ENCODE measurements around the gene SPRTN.

The SPRTN gene

GRCh38 chr1:231338270-231339128 lies at the start of gene SPRTN:
TSS of gene SPRTN (plus strand) at chr1:231338293. CDS start at chr1:231338384, 91 bp downstream.
- DNase-seq = no peak

DNA sequence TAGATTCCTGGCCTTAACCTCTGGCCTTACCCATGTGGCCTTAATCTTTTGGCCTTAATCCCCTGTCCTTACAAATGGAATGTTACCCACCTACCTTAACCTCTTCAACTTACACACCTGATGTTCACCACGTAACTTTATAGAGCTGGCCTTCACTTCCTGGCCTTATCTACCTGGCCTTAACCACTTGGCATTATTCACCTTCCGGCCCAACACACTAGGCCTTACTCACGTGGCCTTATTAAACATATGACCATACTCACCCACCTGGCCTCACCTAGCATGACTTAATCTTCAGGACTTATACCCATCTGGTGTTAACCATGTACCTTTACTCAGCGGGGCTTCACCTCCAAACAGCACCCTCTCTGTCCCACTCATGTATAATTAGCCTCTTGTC lies 42.2 kb upstream of the SPRTN start:
- no peak for DNase-seq

DNA sequence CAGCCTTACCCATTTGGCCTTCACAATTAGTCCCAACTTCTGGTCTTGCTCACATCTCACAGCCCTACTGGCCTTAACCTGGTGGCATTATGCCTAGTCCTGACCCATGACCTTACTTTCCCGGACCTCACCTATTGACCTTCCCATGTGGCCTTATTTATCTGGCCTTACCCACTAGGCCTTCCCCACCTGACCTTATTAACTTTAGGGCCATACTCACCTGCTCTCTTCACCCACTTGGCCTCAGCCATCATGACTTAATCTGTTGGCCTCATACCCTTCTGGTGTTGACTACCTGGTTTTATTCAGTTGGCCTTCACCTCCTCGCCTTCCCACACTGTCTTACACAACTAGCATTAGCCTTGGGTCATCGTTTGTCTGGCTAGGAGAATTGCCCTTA lies 36.1 kb upstream of the SPRTN start:
- DNase-seq = no peak

GRCh38 chr1:231310391-231310934 lies 27.6 kb upstream of the SPRTN start:
- no peak for DNase-seq

- DNase-seq = no peak
These were observed 26.2 kb upstream of the SPRTN start for GRCh38 chr1:231311720-231312431.

DNA sequence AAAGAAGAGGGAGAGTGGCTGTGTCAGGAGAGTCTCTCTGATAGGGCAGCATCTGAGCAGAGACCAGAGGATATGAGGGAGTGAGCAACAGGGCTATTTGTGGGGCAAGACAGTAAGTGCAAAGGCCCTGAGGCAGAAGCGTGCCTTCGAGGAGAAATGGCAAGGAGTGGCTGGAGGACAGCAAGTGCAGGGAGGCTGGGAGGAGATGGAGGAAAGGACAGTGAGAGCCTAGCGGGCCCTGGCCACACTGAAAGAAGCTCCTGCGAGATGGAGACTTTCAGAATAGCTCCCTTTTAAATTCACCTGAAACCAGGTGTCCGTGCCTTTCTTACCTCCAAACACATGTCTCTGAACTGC lies 25.7 kb upstream of the SPRTN start:
- no peak for DNase-seq

- no peak for DNase-seq
These were observed 24.4 kb upstream of the SPRTN start for GRCh38 chr1:231313661-231314060.

DNA sequence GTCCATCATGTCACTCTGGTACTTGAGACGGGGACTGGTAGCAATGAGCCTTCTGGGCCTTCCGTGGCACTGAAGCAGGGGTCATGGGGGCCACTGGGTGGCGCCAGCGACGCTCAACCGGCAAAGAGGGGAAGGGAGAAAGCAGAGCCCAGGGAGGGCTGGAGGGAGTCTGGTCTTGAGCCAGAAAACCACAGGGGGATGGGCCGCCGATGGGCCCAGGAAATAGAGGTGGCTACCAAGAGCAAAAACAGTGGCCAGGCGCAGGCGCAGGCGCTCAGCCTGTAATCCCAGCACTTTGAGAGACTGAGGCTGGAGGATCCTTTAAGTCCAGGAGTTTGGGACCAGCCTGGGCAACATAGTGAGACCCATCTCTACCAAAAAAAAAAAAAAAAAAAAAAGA lies 22.2 kb upstream of the SPRTN start:
- DNase-seq = peak; percentile 1

DNA sequence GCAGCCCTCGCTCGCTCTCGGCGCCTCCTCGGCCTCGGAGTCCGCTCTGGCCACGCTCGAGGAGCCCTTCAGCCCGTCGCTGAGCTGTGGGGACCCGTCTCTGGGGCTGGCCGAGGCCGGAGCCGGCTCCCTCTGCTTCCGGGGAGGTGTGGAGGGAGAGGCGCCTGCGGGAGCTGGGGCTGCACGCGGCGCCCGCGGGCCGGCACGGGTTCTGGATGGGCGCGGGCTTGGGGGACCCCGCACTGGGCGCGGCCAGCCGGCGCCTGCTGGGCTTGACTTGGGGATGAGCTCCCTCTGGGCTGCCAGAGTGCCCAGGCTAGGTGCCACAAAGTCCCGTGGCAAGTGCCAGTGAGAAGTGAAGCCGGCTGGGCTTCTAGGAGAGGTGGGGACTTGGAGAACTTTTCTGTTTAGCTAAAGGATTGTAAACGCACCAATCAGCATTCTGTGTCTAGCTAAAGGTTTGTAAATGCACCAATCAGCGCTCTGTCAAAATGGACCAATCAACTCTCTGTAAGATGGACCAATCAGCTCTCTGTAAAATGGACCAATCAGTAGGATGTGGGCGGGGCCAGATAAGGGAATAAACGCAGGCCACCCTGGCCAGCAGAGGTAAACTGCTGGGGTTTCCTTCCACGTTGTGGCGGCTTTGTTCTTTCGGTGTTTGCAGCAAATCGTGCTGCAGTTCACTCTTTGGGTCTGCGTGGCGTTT lies 20.6 kb upstream of the SPRTN start:
- DNase-seq = no peak

GRCh38 chr1:231318015-231318355 lies 20.1 kb upstream of the SPRTN start:
- DNase-seq = no peak

DNA sequence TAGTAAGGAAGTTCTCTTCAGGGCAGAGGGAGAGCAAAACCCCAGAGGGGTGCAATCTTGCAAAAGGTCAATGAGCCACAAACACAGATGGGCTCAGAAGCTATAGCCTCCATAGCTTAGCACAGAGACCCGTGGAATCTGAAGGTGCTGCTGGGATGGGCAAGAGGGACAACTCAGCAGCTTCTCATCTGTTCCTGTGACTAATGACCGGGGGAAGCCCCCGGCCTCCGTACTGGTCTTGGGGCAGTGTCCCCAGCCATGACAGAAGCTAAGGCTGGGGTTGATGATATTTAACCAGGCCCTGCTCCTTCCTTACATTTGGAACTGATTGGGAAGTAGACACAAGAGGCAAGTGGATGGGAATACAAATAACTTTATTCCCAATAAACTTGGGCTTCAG lies 19.5 kb upstream of the SPRTN start:
- DNase-seq = no peak

DNA sequence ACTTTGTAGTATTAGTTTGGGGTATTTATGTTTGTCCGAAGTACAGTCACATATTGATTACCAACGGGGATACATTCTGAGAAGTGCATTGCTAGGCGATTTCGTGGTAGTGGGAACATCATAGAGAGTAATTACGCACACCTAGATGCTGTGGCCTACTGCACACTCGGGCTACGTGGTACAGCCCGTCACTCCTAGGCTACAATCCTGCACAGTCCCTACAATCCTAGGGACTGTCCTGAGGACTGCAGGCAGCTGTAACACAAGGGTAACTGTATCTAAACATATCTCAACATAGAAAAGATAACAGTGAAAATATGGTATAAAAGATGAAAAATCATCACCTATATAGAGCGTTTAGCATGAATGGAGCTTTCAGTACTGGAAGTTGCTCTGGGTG lies 19.0 kb upstream of the SPRTN start:
- no peak for DNase-seq

GRCh38 chr1:231322880-231323530 lies 15.1 kb upstream of the SPRTN start:
- no peak for DNase-seq

- DNase-seq = no peak
These were observed 13.4 kb upstream of the SPRTN start for GRCh38 chr1:231324660-231325059.

DNA sequence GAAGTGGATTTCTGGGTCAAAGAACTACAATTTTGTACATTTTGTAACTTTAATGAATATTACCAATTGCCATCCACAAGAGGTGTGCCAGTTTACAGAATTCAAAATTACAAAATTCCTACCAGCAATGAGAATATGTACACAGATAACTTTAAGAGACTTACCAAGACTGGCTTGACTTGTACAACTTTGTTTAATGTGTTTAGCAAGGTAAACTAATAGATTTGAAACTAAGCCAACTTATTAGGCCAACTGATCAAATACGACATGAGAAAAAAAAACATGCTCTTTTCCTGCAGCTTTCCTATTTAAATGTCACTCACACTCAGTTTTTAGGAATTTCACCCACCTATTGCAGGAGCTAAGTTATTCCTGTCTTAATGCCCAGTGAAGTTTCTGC lies 11.8 kb upstream of the SPRTN start:
- DNase-seq = no peak

DNA sequence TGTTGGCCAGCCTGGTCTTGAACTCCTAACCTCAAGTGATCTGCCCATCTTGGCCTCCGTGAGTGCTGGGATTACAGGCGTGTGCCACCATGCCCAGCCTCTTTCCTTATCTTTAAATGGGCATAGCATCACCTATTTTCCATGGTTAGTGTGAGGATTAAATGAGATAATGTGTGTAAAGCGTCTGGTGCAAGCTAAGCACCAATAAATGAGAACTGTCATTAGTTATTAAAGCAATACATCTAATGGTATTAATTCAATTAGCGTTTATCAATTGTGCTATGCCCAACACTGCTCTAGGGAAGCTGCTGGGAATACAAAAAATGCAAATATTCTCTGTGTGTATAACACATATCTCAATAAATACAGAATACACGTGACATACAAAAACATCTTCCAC lies 10.5 kb upstream of the SPRTN start:
- no peak for DNase-seq

DNA sequence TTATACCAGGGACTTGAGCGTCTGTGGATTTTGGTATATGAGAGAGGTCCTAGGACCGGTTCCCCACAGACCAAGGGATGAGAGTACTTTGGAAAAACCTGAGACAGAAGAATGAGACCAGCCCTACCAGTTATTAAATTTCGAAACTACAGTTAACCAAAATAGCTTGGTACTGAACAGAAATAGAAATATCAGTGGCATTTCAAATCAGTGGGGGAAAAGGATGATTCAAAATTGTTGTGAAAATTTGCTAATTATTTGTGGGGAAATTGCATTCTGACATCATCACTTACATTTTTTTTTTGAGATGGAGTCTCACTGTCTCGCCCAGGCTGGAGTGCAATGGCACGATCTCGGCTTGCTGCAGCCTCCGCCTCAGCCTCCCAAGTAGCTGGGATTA lies 8.6 kb upstream of the SPRTN start:
- DNase-seq = no peak

DNA sequence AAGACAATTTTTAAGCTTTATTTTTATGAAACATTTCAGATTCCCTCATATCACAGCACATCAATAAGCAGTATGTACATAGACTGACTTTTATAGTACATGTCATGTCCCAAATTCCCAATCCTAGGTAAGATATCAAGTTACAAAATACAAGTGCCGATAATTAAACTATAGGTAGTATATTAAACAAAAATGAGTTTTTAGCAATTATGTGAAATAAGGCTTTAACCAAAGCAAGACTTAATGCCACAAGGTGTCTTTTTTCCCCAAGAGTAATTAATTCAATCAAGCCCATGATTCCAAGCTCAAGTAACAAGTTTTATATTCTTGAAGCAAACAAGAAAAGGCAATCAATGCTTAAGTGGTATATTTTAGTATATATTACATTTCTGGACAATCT lies 5.3 kb upstream of the SPRTN start:
- DNase-seq = no peak

- DNase-seq = no peak
These were observed 3.9 kb upstream of the SPRTN start for GRCh38 chr1:231334079-231334666.

- no peak for DNase-seq
These were observed 3.1 kb upstream of the SPRTN start for GRCh38 chr1:231334952-231335351.

GRCh38 chr1:231335663-231336602 lies 2.2 kb upstream of the SPRTN start:
- DNase-seq = no peak

GRCh38 chr1:231337043-231337471 lies 1.0 kb upstream of the SPRTN start:
- no peak for DNase-seq
